ENCODE measurements around the gene COPG2. TPM values are rescaled to one million over a fixed set of nuclear protein-coding genes. Genes with fewer than 3 reads are reported as not detected.

Gene COPG2
- total RNA-seq, 4 donors from 2014 or later: 11.7 to 15.6 (median 13.1) TPM

DNA sequence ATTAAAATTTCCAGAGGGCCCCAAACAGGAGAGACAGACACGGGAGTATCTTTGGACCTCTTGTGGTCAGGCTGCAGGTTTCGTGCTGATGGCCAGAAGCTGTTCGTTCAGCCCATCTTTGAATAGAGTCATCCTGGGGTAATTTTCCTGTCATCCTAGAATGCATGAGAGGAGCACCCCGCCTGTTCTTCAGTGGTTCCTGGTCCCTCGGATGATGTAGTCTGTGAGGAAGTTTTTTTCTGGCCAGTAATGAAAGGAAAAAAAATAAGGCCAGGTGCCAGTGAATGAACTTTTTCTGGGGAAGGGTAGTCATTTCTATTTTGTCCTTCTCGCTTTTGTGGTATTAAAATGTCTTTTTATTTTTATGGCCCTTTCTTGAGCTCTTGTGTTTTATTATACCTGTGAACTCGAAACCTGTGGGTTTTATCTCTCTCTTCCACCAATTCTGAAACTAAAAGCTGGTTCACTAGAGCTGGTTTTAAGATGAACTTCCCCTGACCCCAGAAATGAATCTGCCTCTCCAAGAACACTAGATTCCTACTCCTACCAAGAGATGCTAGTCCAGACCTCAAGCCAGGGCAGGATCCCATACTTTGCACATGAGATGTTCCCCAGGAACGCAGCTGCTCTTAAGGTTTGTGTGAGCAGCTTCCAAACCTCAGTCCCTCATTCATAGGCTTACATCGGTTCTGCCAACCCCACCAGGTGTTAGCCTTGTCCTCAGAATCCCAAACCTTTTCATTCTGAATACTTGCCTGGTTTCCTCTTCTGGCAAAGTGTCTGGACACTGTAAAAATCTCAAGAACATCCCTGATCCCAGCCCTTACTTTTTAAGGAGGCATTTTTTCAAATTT lies 192.0 kb downstream of the COPG2 start:
- 64 to 84% methylated on average over 7 to 9 of the region's 9 CpGs for WGBS, 2 donors (ENCODE audit: low coverage in 1 of 2)

DNA sequence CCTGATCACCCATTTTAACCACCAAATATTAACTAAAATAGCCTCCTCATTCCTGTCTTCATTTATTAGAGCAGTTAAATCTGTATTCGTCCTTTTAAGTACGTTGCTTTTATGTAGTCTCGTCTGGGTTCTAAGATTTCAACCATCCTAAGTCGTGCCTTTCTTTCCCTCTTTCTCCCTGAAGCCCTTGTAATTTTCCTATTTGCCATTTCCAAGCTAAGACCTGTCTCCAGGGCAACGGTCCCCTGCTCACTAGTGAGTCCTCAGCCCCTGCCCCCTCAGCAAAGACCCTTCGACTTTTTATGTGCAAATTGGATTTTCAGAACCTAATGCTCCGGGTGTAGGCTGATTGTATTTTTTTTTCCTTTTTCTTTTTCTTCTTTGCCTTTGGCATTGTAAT lies 192.8 kb downstream of the COPG2 start:
- Histone ChIP-seq H3K36me3 (no peaks in the 10 kb centered on the region), H3K9me3 (peaks cover 0 to 21% (median 0%) of the 10 kb centered on the region in 3 donors), H3K27me3 (peaks cover 3% of the 10 kb centered on the region), H3K4me1 (no peaks in the 10 kb centered on the region), H3K4me3 (no peak overlapping the region), H3K27ac (no peak overlapping the region)
- no peak for TF ChIP-seq POLR2A (IDR thresholded peaks at IDR 0.05)
- TF ChIP-seq POLR2AphosphoS5 (IDR thresholded peaks at IDR 0.05): no peak
- TF ChIP-seq EP300 (IDR thresholded peaks at IDR 0.05): no peak
- TF ChIP-seq, protein P1, sequence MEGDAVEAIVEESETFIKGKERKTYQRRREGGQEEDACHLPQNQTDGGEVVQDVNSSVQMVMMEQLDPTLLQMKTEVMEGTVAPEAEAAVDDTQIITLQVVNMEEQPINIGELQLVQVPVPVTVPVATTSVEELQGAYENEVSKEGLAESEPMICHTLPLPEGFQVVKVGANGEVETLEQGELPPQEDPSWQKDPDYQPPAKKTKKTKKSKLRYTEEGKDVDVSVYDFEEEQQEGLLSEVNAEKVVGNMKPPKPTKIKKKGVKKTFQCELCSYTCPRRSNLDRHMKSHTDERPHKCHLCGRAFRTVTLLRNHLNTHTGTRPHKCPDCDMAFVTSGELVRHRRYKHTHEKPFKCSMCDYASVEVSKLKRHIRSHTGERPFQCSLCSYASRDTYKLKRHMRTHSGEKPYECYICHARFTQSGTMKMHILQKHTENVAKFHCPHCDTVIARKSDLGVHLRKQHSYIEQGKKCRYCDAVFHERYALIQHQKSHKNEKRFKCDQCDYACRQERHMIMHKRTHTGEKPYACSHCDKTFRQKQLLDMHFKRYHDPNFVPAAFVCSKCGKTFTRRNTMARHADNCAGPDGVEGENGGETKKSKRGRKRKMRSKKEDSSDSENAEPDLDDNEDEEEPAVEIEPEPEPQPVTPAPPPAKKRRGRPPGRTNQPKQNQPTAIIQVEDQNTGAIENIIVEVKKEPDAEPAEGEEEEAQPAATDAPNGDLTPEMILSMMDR (IDR thresholded peaks at IDR 0.05): no peak
- 69 to 72% methylated on average over 7 of the region's 7 CpGs for WGBS, 2 donors (ENCODE audit: low coverage in 1 of 2)
- no peak for ATAC-seq

More for the DNA sequence above, 192.0 kb downstream of the COPG2 start:
- no peaks in the 10 kb centered on the region for H3K4me1 ChIP-seq
- TF ChIP-seq POLR2A (IDR thresholded peaks at IDR 0.05) (no peak), EP300 (IDR thresholded peaks at IDR 0.05) (no peak), POLR2AphosphoS5 (IDR thresholded peaks at IDR 0.05) (no peak)
- TF ChIP-seq, protein P1 (IDR thresholded peaks at IDR 0.05): no peak
- peaks cover 0 to 21% (median 0%) of the 10 kb centered on the region in 3 donors for H3K9me3 ChIP-seq
- no peaks in the 10 kb centered on the region for H3K36me3 ChIP-seq
- H3K4me3 ChIP-seq: no peak overlapping the region
- peaks cover 3% of the 10 kb centered on the region for H3K27me3 ChIP-seq
- H3K27ac ChIP-seq: no peak overlapping the region
- no peak for ATAC-seq

DNA sequence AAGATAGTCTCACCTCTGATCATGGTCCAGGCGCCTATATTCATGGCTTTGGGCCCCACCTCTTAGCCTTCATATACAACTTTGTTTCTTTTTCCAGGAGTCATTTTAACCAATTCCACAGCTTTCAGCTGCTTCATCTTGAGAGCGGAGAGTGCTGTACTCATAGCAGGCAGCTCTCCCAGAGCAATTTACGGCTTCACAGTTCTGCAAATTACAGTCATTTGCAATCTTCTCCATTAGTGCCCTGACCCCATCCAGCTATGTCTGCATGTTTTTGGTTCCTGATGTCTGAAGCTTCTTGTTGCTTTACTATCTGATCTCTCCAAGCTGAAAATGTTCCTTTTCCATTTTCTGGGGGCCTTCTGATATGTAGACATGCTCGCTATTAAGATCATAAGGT lies 194.7 kb downstream of the COPG2 start:
- H3K4me1 ChIP-seq: no peaks in the 10 kb centered on the region
- H3K36me3 ChIP-seq: no peaks in the 10 kb centered on the region
- ATAC-seq: no peak
- no peak overlapping the region for H3K4me3 ChIP-seq
- peaks cover 0 to 16% (median 0%) of the 10 kb centered on the region in 3 donors for H3K9me3 ChIP-seq
- H3K27ac ChIP-seq: no peak overlapping the region
- peaks cover 3% of the 10 kb centered on the region for H3K27me3 ChIP-seq
- TF ChIP-seq, protein P1 (IDR thresholded peaks at IDR 0.05): no peak
- TF ChIP-seq EP300 (IDR thresholded peaks at IDR 0.05) (no peak), POLR2AphosphoS5 (IDR thresholded peaks at IDR 0.05) (no peak), POLR2A (IDR thresholded peaks at IDR 0.05) (no peak)
- 77 to 98% methylated on average over 4 of the region's 4 CpGs for WGBS, 2 donors (ENCODE audit: low coverage in 1 of 2)

DNA sequence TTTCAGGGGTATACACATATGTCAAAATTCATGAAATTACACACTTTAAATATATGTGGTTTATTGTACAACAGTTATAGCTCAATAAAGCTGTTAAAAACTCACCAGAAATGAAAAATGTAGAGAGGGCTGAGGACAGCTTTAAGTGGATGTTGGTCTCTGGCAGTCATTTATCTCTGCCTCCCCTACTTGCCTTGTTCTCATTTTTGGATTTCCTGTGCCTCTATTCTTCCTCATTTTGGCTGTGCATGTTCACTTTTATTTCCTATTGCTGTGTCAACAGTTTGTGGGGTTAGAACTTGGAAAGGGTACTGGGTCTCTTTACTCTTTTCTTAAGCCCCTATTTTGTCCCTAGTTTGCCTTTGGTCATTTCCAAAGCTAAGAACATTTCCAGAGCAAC lies 195.3 kb downstream of the COPG2 start:
- TF ChIP-seq POLR2AphosphoS5 (IDR thresholded peaks at IDR 0.05) (no peak), EP300 (IDR thresholded peaks at IDR 0.05) (no peak), POLR2A (IDR thresholded peaks at IDR 0.05) (no peak)
- TF ChIP-seq, protein P1 (IDR thresholded peaks at IDR 0.05): no peak
- Histone ChIP-seq H3K4me3 (no peak overlapping the region), H3K4me1 (no peaks in the 10 kb centered on the region), H3K27ac (no peak overlapping the region), H3K27me3 (peaks cover 3% of the 10 kb centered on the region), H3K9me3 (peaks cover 0 to 10% (median 0%) of the 10 kb centered on the region in 3 donors), H3K36me3 (no peaks in the 10 kb centered on the region)
- no peak for ATAC-seq

DNA sequence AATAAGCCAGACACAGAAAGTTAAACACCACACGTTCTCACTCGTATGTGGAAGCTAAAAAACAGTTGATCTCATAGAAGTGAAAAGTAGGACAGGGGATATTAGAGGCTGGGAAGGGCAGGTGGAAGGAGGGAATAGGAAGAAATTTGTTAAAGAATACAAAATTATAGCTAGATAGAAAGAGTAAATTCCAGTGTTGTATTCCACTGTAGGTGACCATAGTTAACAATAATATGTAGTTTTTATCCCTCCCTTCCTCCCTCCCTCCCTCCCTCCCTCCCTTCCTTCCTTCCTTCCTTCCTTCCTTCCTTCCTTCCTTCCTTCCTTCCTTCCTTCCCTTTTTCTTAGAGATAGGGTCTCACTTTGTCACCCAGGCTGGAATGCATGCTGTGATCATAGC lies 196.6 kb downstream of the COPG2 start:
- TF ChIP-seq POLR2AphosphoS5 (IDR thresholded peaks at IDR 0.05): no peak
- TF ChIP-seq, protein P1 (IDR thresholded peaks at IDR 0.05): no peak
- no peak for TF ChIP-seq EP300 (IDR thresholded peaks at IDR 0.05)
- no peak for TF ChIP-seq POLR2A (IDR thresholded peaks at IDR 0.05)
- Histone ChIP-seq H3K36me3 (no peaks in the 10 kb centered on the region), H3K27me3 (no peaks in the 10 kb centered on the region), H3K4me1 (no peaks in the 10 kb centered on the region), H3K9me3 (no peaks in the 10 kb centered on the region), H3K27ac (no peak overlapping the region), H3K4me3 (no peak overlapping the region)
- WGBS, 2 donors (ENCODE audit: low coverage in 1 of 2): 28 to 37% methylated on average over 2 of the region's 2 CpGs
- no peak for ATAC-seq

All from gastroesophageal sphincter (tissue), 4 donors.